Transverse colon (tissue), 4 donors: Measurements from ENCODE around the gene RCSD1. TPM values are rescaled to one million over a fixed set of nuclear protein-coding genes. Genes with fewer than 3 reads are reported as not detected.

Experiments used
- DNase-seq: peaks from one replicate; pipeline ENCODE4 v3.0.0-alpha.2; 2019
- H3K27ac ChIP-seq, 4 donors: fragments of 200-600 bp; sonication (generic); 2 replicates each; pipeline ENCODE4 v1.5.1; 2016 to 2018; ENCODE audit warnings: inconsistent platforms in 4 of 4
- H3K27me3 ChIP-seq: fragments of 200-600 bp; sonication (generic); 2 replicates; pipeline ENCODE4 v1.5.1; 2017; ENCODE audit warnings: inconsistent platforms
- H3K36me3 ChIP-seq, 4 donors: fragments of 200-600 bp; sonication (generic); 2 replicates each; pipeline ENCODE4 v1.5.1; 2017 to 2019; ENCODE audit warnings: inconsistent platforms in 4 of 4
- H3K4me1 ChIP-seq, 4 donors: fragments of 200-600 bp; sonication (generic); 2 replicates each; pipeline ENCODE4 v1.5.1; 2017 to 2020; ENCODE audit warnings: inconsistent platforms in 4 of 4
- H3K4me3 ChIP-seq, 4 donors: fragments of 200-600 bp; sonication (generic); 1 replicate in 1 of 4; 2 replicates in 3 of 4; pipeline versions ENCODE4 v1.5.1 to v1.6.1; 2017 to 2019; ENCODE audit warnings: inconsistent platforms in 4 of 4
- H3K9me3 ChIP-seq, 2 donors: fragments of 200-600 bp; sonication (generic); 2 replicates each; pipeline ENCODE4 v1.5.1; 2017 to 2019; ENCODE audit warnings: inconsistent platforms in 2 of 2
- CTCF ChIP-seq, 5 experiments: fragments of 200-600 bp in 3 of 5; fragments of 450-650 bp in 2 of 5; sonication (generic) in 3 of 5; IDR thresholded peaks; 1 replicate in 2 of 5; 2 replicates in 3 of 5; pipeline ENCODE4 v1.5.1; 2016 to 2017; ENCODE audit warnings: antibody characterized with exemption in 5 of 5, inconsistent platforms in 3 of 5, mild to moderate bottlenecking in 2 of 5, moderate library complexity in 1 of 5
- EP300 ChIP-seq: sonication (generic); formaldehyde crosslinking; IDR thresholded peaks from one replicate; pipeline ENCODE4 v1.6.1; 2017; ENCODE audit warnings: antibody characterized with exemption, low read depth
- POLR2A ChIP-seq: fragments of 450-650 bp; IDR thresholded peaks from one replicate; pipeline ENCODE4 v1.6.1; 2016; ENCODE audit warnings: antibody characterized with exemption, mild to moderate bottlenecking, moderate library complexity
- POLR2AphosphoS5 ChIP-seq, 3 donors: sonication (generic); formaldehyde crosslinking; IDR thresholded peaks; one replicate each; pipeline ENCODE4 v1.6.1; 2016; ENCODE audit warnings: antibody characterized with exemption in 3 of 3
- WGBS, 2 donors: methylation state at CpG; one replicate each; pipeline ENCODE4 v1.1.5; 2018; ENCODE audit warnings: low coverage in 1 of 2; 5-methylcytosine and 5-hydroxymethylcytosine counted together
- in situ Hi-C, 4 donors: fragments of 200-750 bp; cut with MboI; loops; one replicate each; pipeline versions ENCODE4 v1.15.0 to v1.15.1; 2017; ENCODE audit warnings: low sequenced_read_pairs in 3 of 4, low pct_ligation_motif_present in 1 of 4, low pct_unique_long_range_greater_than_20kb in 1 of 4
- intact Hi-C: fragments of 100-400 bp; cut with DNase I; formaldehyde crosslinking; loops from one replicate; pipeline ENCODE4 v1.15.1; 2023; ENCODE audit warnings: low total_unique reads
- total RNA-seq, 4 donors: library from RNA; depleted of rRNA; stranded (reverse); fragments of >200 nt; gene quantifications; one replicate each; pipeline ENCODE4 v1.1.0, GENCODE V29; 2016

The RCSD1 gene
- total RNA-seq, 4 donors from 2014 or later, result 6.0 to 29.2 (median 15.9) TPM

DNA sequence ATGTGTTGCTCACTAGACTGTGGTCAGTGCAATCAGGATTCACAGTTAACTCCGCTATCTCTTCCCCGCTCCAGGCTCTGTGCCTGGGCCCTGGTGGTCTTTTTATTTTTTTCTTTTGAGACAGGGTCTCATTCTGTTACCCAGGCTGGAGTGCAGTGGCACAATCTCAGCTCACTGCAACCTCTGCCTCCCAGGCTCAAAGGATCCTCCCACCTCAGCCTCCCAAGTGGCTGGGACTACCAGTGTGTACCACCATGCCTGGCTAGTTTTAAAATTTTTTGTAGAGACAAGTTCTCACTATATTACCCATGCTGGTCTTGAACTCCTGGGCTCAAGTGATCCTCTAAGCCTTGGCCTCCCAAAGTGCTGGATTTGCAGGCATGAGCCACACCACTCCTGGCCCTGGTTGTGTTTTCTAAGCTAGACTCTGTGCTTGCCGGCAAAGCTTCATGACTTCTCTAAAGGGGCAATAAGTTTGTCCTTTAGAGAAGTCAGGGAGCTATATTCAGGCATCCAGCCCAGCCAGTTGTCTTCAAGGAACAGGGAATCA, 1.4 kb downstream of the RCSD1 start:
- intact Hi-C loops, result no loop called here
- peak overlapping the region; percentile 82 to 92 (median 87) for H3K27ac ChIP-seq
- peak overlapping the region in 3 of 4 donors; percentile 45 to 57 (median 50) for H3K4me3 ChIP-seq
- no peak for TF ChIP-seq POLR2A
- no peak for TF ChIP-seq CTCF (IDR thresholded peaks at IDR 0.05)
- TF ChIP-seq POLR2AphosphoS5 (IDR thresholded peaks at IDR 0.05), result no peak
- no peak for TF ChIP-seq EP300
- 53 to 55% methylated on average over 2 to 3 of the region's 3 CpGs for WGBS, 2 donors
- H3K9me3 ChIP-seq, result no peaks in the 10 kb centered on the region
- in situ Hi-C loops, result no loop called here
- H3K36me3 ChIP-seq, result no peaks in the 10 kb centered on the region
- H3K4me1 ChIP-seq, result peaks cover 5 to 36% (median 10%) of the 10 kb centered on the region in 4 donors
- H3K27me3 ChIP-seq, result peaks cover 22% of the 10 kb centered on the region
- DNase-seq, result no peak

DNA sequence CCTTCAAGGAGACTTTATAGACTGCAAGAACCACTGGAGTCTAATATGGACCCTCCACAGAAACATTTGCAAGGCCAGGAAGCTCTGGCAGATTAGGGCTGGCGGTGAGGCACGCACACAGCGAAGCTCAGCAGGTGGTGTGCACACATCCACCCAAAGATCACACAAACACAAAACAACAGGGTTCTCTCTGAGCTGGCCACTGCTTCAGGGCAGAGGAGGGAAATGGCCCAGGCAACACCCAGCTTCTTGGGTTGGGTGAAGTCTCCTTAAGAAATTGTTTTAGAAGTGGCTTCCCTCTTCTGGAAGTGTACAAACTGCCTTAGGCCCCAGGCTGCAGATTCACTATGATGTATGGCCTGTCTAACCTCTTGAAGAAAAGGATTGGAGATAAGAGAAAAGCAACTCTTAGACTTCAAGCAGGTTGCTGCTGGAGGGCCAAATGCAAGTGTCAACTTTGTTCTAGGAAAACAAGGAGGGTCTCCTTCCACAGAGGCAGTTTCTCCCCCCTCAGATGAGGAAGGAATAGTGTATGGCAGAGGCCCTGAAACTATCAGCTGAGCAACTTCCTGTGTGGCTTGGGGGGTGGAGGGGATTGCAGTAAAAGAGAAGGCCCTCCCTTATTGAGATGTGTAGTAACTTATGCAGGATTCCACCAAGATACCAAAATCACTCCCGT, 2.0 kb downstream of the RCSD1 start:
- H3K27ac ChIP-seq, result peak overlapping the region; percentile 82 to 92 (median 87)
- 70% methylated on average over 4 of the region's 4 CpGs; no CpG with 5 or more reads in 1 of the 2 donors for WGBS, 2 donors
- H3K36me3 ChIP-seq, result no peaks in the 10 kb centered on the region
- DNase-seq, result peak; percentile 41
- peak overlapping the region in 3 of 4 donors; percentile 45 to 57 (median 50) for H3K4me3 ChIP-seq
- TF ChIP-seq EP300, result no peak
- peak; percentile 29 for TF ChIP-seq POLR2A
- TF ChIP-seq CTCF (IDR thresholded peaks at IDR 0.05), result no peak
- TF ChIP-seq POLR2AphosphoS5 (IDR thresholded peaks at IDR 0.05), result peak in 1 of 3 donors; percentile 16
- H3K4me1 ChIP-seq, result peaks cover 5 to 42% (median 11%) of the 10 kb centered on the region in 4 donors
- H3K9me3 ChIP-seq, result no peaks in the 10 kb centered on the region
- H3K27me3 ChIP-seq, result peaks cover 22% of the 10 kb centered on the region
- intact Hi-C loops (no loop called here), in situ Hi-C loops (no loop called here)

- WGBS, 2 donors, result 83 to 94% methylated on average over 2 to 3 of the region's 3 CpGs
- no peak for TF ChIP-seq EP300
- Histone ChIP-seq H3K4me1 (peaks cover 5 to 44% (median 7%) of the 10 kb centered on the region in 4 donors), H3K9me3 (no peaks in the 10 kb centered on the region), H3K27ac (peak overlapping the region; percentile 82 to 92 (median 87)), H3K36me3 (no peaks in the 10 kb centered on the region), H3K27me3 (peaks cover 22% of the 10 kb centered on the region), H3K4me3 (peak overlapping the region in 1 of 4 donors; percentile 57)
- intact Hi-C loops (no loop called here), in situ Hi-C loops (no loop called here)
- no peak for DNase-seq
Measured at GRCh38 chr1:167633258-167633944, 3.4 kb downstream of the RCSD1 start.

- H3K36me3 ChIP-seq, result no peaks in the 10 kb centered on the region
- no peak for DNase-seq
- TF ChIP-seq POLR2A (no peak), EP300 (no peak), POLR2AphosphoS5 (IDR thresholded peaks at IDR 0.05) (no peak), CTCF (IDR thresholded peaks at IDR 0.05) (no peak)
- no peaks in the 10 kb centered on the region for H3K9me3 ChIP-seq
- peaks cover 0 to 33% (median 6%) of the 10 kb centered on the region in 4 donors for H3K4me1 ChIP-seq
- intact Hi-C loops (no loop called here), in situ Hi-C loops (no loop called here)
- H3K27ac ChIP-seq, result peak overlapping the region in 2 of 4 donors; percentile 82 to 86
- H3K27me3 ChIP-seq, result peaks cover 21% of the 10 kb centered on the region
- 77 to 85% methylated on average over 2 of the region's 2 CpGs for WGBS, 2 donors
- peak overlapping the region in 1 of 4 donors; percentile 57 for H3K4me3 ChIP-seq
Measured at GRCh38 chr1:167634435-167634834, 4.4 kb downstream of the RCSD1 start.
